ENCODE measurements around the gene PCYT1A.
A peak's percentile ranks its signal among the peaks of the same experiment; 100 is the strongest.

PCYT1A gene

DNA sequence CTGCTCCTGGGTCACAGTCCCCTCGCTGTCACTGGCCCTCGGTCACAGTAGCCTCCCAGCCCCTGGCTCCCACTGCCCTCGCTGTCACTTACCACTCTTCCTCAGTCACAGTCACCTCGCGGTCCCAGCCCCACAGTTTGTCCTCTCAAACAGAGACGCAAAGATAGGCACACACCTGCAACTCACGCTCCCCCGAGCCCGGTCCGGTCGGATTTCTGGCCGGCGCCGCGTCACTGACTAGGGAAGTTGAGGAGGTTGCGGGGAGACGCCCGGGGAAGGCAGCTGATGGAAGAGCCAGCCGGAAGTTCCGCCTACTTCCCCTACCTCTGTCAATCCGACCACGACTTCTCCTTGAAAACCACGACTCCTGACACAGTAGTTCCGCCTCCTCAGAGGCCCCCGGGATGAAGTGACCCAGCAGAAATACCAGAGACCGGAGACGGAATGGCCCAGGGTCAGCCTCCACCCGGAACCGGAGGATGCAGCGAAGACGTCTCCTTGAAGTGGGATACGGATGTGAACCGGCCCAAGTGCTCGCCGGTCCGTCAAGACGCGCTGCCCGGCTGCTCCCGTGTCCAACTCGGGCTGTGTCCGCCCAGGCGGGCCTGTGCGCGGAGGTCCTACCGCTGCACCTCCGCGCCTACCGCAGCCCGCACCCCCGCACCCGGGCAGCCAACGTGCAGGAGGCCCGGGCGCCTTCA is at the start of gene PCYT1A:
TSS of gene PCYT1A (minus strand) at position 287 of the 701 bp plus-strand sequence. CDS start 17,195 bp downstream, outside the sequence.
- peak within 1 kb of the TSS; percentile 94 for H3K27ac ChIP-seq
- ChIA-PET CTCF (interaction anchor here (0.6 kb wide), 1 partner anchor 418 kb away, joined by 3 read pairs; no protein-coding TSS in a partner anchor), POLR2A (ENCODE audit: low non-redundant PET) (interaction anchor here (0.6 kb wide), 1 partner anchor 160 kb away, joined by 5 read pairs; no protein-coding TSS in a partner anchor)
- no peak for TF ChIP-seq CTCF (conservative IDR thresholded peaks at IDR 0.05; ENCODE audit: low read depth)
- peak; percentile 97 for DNase-seq (ENCODE audit: low spot score)

- peak overlapping the region; percentile 24 for H3K27ac ChIP-seq
- TF ChIP-seq CTCF (conservative IDR thresholded peaks at IDR 0.05; ENCODE audit: low read depth), result no peak
- ChIA-PET CTCF (no interaction called here), POLR2A (ENCODE audit: low non-redundant PET) (interaction anchor here (0.6 kb wide), 1 partner anchor 470 kb away, joined by 5 read pairs; no protein-coding TSS in a partner anchor)
- peak; percentile 57 for DNase-seq (ENCODE audit: low spot score)
These were observed 49.0 kb upstream of the PCYT1A start for GRCh38 chr3:196336319-196337145.

DNA sequence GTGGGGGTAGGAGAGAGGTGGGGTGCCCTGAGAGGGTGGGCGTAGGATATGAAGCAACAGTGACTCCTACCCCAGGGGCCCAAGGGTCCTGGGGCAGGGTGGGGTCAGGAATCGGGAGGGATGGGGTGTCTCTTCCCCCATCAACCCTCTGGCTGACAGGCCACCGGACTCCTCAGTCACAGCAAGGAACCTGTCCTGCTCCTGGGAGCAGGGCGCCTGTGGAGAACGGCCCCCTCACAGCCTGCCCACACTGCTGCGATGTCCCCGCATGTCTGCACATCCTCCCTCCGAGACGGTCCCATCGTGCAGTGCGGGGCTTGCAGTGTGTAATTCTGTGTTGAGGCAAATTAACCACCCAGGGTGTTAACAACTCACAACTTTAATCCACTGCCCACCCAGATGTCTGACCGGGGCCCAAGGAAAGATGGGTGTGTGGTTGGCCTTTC is 48.0 kb upstream of the PCYT1A start:
- DNase-seq (ENCODE audit: low spot score), result no peak
- no peak for TF ChIP-seq CTCF (conservative IDR thresholded peaks at IDR 0.05; ENCODE audit: low read depth)
- CTCF ChIA-PET, result no interaction called here
- peak overlapping the region; percentile 24; the same call in 1 of the 2 replicates for H3K27ac ChIP-seq
- POLR2A ChIA-PET (ENCODE audit: low non-redundant PET), result no interaction called here

GRCh38 chr3:196334982-196335381 is 47.5 kb upstream of the PCYT1A start:
- CTCF ChIA-PET, result no interaction called here
- TF ChIP-seq CTCF (conservative IDR thresholded peaks at IDR 0.05; ENCODE audit: low read depth), result no peak
- DNase-seq (ENCODE audit: low spot score), result no peak
- H3K27ac ChIP-seq, result no peak overlapping the region
- POLR2A ChIA-PET (ENCODE audit: low non-redundant PET), result no interaction called here

DNA sequence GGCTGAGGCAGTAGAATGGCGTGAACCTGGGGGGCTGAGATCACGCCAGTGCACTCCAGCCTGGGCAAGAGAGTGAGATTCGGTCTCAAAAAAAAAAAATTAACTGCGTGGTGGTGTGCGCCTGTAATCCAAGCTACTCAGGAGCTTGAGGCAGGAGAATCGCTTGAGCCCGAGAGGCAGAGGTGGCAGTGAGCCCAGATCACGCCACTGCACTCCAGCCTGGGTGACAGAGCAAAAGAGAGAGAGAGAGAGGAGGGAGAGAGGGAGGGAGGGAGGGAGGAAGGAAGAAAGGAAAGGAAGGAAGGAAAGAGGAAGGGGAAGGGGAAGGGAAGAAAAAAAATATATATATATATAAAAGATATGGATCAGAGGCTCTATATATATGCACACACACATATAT is 44.6 kb upstream of the PCYT1A start:
- ChIA-PET POLR2A (ENCODE audit: low non-redundant PET) (no interaction called here), CTCF (interaction anchor here (1.5 kb wide), 1 partner anchor 8 kb away, joined by 4 read pairs; no protein-coding TSS in a partner anchor)
- DNase-seq (ENCODE audit: low spot score), result no peak
- 0 out of 2 replicates have a peak overlapping the region, but pooled peaks have one; percentile 4 for H3K27ac ChIP-seq
- no peak for TF ChIP-seq CTCF (conservative IDR thresholded peaks at IDR 0.05; ENCODE audit: low read depth)

GRCh38 chr3:196327405-196327804 is 39.9 kb upstream of the PCYT1A start:
- ChIA-PET CTCF (no interaction called here), POLR2A (ENCODE audit: low non-redundant PET) (no interaction called here)
- no peak for DNase-seq (ENCODE audit: low spot score)
- no peak overlapping the region for H3K27ac ChIP-seq
- no peak for TF ChIP-seq CTCF (conservative IDR thresholded peaks at IDR 0.05; ENCODE audit: low read depth)
